GM18858 (cell line): ENCODE results near the gene ZSWIM3.
"Not testable (repeated sequence)": the region's sequence is repeated elsewhere in the genome, so short reads cannot be mapped to it uniquely, and the experiment has no call there.

Source experiments
- ATAC-seq: cut with Tn5 transposase; IDR thresholded peaks from one replicate; pipeline ENCODE4 v1.9.1; 2021; ENCODE audit not compliant: unreplicated experiment

Gene ZSWIM3

DNA sequence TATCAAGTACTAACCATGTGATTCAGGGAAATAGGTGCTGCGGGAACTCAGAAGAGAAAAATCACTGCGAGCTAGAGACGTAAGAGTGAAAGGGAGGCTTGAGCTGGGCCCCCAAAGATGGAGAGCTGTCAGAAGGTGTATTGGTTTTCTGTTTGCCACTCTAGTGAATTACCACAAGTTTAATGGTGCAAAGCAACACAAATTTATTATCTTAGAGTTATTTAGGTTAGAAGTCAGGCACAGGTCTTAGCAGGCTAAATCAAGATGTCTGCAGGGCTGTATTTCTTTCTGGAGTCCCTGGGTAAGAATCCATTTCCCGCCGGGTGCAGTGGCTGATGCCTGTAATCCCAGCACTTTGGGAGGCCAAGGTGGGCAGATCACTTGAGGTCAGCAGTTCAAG, 2.5 kb downstream of the ZSWIM3 start:
- no peak for ATAC-seq

DNA sequence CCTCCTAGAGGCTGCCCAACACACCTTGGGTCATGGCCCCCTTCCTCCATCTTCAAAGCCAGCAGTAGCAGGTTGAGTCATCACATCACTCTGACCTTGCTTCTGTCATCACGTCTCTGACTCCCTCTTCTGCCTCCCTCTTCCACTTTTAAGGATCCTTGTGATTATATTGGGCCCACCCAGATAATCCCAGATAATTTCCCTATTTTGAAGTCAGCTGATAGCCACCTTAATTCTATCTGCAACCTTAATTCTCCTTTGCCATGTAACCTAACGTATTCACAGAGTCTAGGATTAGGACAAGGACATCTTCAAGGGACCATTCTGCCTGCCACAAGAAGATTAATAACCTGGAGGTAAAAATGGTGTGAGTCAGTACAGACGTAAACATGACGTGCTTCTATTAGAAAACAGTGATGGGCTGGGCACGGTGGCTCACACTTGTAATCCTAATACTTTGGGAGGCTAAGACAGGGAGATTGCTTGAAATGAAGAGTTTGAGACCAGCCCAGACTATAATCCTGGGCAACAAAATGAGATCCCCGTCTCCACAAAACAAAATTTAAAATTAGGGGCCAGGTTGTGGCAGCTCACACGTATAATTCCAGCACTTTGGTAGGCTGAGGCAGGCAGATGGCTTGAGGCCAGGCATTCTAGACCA, 3.3 kb downstream of the ZSWIM3 start:
- no peak for ATAC-seq

DNA sequence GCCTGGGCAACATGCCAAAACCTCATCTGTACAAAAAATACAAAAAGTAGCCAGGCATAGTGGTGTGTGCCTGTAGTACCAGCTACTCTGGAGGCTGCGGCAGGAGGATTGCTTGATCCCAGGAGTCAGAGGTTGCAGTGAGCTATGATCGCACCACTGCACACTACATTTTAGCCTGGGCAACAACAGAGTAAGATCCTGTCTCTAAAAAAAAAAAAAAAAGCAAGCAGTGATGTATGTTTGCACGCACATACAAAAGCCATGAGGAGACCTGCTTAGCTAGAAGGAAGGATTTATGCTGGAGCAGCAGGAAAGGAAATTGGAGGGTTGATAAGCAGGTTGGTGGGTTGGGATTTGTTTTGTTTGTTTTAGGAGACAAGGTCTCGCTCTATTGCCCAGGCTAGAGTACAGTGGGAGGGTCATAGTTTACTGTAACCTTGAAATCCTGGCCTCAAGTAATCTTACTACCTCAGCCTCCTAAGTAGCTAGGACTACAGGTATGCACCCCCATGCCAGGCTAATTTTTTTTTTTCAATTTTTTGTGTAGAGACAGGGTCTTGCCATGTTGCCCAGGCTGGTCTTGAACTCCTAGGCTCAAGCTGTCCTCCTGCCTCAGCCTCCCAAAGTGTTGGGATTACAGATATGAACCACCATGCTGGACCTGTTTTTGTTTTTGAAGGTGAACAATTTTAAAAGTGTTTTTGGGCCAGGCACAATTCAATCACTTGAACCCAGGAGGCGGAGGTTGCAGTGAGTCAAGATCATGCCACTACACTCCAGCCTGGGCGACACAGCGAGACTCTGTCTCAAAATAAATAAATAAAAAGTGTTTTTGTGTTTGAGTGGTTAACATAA, 4.0 kb downstream of the ZSWIM3 start:
- ATAC-seq: no peak

DNA sequence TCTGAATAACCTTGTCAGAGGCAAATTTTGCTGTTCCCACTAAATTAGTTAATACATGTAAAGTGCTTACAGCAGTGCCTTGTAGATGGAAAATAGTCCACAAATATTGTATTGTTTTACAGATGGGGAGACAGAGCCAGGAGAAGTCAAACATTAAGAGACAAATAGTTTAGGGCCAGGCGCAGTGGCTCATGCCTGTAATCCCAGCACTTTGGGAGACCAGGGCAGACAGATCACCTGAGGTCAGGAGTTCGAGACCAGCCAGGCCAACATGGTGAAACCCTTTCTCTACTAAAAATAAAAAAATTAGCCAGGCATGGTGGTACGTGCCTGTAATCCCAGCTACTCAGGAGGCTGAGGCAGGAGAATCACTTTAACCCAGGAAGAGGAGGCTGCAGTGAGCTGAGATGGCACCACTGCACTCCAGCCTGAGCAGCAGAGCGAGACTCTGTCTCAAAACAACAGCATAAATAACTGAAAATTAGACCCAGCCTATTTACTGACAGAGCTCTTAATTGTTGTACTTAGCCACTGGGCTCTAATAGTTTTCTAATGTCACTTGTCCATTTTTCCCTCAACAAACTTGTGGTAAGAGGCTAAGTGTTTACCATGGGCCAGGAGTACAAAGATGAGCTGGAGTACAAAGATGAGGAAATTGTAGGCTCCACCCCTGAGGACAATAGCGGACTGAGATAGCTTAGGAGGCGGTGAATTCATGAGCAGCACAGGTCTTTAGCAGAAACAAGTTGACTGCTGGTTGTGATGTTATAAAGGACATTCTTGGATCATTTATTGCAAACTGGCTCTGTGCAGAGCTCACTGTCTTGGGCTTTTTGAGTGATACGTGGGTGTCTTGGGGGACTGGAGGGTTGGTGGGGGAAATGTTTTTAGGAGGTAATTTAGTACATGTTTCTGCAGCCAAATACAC, 6.4 kb downstream of the ZSWIM3 start:
- no peak for ATAC-seq

DNA sequence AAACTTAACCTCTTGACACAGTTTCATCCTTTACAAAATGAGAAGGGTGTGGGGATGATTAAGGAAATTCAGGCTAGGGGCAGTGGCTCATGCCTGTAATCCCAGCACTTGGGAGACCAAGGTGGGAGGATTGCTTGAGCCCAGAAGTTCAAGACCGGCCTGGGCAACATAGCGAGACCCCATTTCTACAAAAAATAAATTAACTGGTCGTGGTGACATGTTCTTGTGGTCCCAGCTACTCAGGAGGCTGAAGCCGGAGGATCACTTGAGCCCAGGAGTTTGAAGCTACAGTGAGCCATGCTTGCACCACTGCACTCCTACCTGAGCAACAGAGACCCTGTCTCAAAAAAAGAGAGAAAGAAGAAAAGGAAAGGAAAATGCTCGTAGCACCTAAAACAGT, 9.0 kb downstream of the ZSWIM3 start:
- ATAC-seq: no peak

DNA sequence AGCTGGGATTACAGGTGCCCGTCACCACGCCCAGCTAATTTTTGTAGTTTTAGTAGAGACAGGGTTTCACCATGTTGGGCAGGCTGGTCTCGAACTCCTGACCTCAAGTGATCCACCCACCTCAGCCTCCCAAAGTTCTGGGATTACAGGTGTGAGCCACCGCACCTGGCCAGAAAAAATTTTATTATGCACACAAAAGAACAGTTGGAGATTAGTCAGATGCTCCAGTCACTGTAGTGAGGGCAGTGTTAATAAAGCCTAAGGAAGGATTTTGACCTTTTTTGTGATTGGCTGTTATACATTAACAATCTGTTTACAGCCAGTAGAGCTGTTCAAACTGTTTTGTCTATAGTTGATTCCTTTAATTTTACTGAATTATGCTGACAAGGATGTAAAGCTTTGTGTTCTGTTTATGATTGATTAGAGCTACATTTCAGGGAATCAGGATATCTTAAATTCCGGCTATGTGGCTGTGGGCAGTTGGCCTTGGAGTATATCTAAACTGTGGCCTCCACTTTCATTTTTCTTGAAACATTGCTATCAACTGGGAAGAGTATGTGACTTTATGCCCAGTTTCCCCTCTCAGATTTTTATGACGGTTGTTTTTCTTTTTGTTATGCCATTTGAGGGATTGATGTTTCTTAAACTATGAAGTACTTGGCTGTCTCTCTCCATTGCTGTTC, 9.9 kb downstream of the ZSWIM3 start:
- no peak for ATAC-seq

DNA sequence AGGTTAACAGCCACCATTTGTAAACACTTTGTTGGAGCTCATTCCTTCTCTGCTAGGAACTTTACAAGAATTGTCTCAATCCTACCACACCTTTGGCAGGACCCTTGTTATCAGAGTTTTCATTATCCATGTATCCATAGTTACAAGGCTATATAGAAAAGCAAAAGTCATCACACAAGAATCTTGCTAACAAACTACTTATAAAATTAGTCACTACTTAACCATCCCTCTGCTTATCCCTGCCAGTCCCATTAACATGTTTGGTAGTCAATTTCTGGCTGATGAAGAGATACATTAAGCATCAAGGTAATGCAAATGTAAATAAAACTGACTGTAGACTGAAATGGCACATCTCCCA, 10.4 kb downstream of the ZSWIM3 start:
- no peak for ATAC-seq

DNA sequence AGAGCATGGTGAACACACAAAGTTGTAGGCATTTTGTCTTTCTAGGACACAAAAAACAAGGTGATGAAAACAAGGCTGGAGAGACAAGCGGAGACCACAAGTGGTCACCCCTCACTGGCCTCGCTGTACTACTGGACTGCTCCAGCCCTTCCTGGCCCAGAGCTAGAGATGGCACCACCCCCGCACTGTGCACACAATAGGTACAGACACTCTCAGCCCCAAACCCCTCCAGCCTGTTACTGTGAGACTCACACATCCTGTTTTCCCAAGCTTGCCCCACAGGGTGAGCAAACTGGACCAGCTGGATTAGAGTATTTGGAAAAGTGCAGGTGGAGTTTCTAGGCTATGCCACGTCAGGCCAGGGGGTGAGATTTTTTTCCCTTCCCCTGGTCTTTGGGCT, 15.2 kb downstream of the ZSWIM3 start:
- ATAC-seq: no peak

DNA sequence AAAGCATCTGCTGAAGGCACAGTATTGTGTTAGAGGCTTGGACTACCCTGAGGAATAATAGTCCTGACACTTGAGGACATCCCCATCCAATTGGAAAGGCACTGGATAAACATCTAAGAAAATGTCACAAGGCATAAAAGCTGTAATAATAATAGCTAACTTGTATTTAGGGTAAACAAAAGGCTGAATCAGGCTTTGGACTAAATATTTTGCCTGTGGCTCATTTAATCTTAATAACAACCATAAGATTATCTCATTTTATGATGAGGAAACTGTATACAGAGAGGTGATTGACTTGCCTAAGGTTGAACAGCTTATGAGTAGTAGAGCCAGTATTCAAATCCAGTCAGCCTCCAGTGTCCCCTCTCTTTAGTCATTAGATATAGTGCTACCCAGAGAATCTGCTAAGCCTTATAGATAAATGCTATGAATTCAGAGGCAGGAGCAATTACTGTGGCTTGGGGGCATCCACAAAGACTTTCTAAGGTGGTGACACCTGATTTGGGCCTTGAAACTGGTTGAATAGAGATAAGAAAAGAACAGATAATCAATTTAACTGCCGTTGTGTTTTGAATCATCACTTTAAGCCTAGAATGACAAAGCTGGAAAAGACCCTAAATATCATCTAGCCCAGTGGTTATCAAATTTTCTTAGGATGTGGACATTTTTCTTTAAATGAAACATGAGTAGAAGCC, 16.1 kb downstream of the ZSWIM3 start:
- ATAC-seq: no peak

DNA sequence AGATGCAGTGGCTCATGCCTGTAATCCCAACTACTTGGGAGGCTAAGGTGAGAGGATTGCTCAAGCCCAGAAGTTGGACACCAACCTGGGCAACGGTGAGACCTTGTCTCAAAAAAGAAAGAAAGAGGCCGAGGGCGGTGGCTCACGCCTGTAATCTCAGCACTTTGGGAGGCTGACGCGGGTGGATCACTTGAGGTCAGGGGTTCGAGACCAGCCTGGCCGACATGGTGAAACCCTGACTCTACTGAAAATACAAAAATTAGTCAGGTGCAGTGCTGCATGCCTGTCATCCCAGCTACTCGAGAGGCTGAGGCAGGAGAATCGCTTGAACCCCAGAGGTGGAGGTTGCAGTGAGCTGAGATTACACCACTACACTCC, 16.7 kb downstream of the ZSWIM3 start:
- not testable (repeated sequence) for ATAC-seq

DNA sequence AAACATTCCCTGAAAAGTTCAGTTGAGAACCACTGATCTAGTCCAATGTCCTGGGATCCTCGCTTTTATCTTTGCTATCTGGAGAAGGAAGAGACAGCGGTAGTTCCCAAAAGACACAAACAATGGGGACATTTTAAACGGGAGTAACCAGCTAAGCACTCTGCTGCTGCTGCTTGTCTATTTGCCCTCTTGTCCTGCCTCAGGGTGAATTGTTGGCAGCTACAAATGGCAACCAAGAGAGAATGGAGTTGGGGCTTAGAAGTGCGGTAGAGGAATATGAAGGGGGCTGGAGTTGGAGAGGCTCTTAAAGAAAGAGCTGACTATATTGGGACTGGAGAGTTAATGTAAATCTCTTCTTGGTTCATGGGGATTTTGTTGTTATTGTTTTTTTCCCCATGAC, 17.2 kb downstream of the ZSWIM3 start:
- ATAC-seq: no peak

DNA sequence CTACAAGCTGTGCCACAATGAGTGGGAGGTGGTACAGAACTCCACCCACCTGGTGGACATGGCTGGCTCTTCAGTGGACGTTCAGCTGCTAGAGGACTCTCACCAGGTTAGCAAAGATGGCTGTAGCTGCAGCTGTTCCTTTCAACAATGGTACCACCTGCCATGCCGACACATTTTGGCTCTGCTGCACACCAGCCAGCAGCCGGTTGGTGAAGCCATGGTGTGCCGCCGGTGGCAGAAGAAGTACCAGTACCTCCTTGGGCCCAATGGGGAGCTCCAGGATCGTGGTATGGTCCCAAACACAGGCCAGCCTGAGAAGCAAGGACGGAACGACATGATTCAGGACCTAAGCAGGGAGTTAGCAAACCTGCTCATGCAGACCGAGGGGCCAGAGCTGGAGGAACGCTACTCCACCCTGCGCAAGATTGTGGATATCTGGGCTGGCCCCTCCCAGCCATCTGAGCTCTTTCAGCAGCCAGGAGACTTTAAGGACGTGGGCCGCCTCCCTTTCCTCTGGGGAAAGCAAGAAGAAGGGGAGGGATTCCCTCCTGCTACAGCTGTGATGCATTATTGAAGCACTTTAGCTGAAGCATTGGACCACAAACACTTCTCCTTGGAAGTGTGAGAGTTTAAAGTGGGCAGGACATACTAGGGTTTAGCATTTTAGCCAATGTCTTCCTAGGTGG, 20.8 kb downstream of the ZSWIM3 start:
- no peak for ATAC-seq

DNA sequence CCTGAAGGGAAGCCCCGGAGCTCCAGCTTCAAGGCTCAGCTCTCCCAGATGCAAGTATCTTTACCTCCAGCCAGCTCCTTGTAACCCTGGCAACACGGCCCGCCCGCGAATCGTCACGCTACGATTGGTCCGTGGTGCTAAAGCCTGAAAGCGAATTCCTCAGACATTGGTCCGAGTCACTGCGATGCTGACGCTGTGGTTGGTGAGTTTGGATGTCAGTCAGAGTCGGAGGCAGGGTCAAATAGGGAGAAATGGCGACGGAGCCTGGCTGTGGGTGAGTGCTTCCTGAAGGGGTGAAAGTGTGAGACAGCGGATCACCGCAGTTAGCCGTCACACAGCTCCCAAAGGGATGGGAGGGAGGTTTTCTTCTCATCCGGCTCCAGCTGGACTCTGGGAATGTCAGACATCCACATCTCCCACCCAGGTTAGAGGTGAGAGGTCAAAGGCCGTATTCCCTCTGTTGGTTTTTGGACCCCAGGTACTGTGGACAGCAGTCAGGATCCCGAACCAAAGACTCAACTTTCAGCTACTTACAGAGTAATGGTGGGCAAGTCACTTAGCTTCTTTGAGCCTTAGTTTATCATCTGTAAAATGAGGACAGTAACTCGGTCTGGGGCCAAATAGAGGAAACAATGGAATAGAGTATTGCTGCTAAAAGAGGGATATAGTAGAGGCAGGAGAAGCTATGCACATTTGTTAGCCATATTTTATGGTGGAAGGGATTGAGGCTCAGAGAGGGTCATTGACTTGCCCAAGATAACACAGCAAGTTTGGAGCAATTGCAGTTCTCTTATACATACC, 23.8 kb downstream of the ZSWIM3 start, which contains the start of gene ZSWIM1:
Gene ZSWIM1, plus strand, starts transcription at position 240 of the 801 bp plus-strand sequence. CDS start 1,366 bp downstream, outside the sequence.
- peak; percentile 94 for ATAC-seq

DNA sequence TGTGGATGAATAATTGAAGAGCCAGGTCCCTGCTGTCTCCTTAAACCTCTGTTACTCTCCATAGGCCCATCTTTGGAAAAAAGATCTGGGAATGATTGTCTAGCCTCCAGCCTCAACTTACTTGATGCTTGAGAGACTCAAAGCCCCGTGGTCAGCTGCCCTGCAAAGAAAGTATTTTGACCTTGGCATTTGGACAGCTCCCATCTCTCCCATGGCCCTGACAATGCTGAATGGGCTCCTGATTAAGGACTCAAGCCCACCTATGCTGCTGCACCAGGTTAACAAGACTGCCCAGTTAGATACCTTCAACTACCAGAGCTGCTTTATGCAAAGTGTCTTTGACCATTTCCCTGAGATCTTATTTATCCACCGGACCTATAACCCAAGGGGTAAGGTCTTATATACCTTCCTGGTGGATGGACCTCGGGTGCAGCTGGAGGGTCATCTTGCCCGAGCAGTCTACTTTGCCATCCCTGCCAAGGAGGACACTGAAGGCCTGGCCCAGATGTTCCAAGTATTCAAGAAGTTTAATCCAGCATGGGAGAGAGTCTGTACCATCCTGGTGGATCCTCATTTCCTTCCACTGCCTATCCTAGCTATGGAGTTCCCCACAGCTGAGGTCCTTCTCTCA, 25.2 kb downstream of the ZSWIM3 start:
- ATAC-seq: no peak

DNA sequence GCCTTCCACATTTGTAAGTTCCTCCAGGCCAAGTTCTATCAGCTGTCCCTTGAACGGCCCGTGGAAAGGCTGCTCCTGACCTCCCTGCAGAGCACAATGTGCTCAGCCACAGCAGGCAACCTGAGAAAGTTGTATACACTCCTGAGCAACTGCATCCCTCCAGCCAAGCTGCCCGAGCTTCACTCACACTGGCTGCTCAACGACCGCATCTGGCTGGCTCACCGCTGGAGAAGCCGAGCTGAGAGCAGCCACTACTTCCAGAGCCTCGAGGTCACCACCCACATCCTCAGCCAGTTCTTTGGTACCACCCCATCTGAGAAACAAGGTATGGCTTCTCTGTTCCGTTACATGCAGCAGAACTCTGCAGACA, 25.7 kb downstream of the ZSWIM3 start:
- ATAC-seq: no peak

DNA sequence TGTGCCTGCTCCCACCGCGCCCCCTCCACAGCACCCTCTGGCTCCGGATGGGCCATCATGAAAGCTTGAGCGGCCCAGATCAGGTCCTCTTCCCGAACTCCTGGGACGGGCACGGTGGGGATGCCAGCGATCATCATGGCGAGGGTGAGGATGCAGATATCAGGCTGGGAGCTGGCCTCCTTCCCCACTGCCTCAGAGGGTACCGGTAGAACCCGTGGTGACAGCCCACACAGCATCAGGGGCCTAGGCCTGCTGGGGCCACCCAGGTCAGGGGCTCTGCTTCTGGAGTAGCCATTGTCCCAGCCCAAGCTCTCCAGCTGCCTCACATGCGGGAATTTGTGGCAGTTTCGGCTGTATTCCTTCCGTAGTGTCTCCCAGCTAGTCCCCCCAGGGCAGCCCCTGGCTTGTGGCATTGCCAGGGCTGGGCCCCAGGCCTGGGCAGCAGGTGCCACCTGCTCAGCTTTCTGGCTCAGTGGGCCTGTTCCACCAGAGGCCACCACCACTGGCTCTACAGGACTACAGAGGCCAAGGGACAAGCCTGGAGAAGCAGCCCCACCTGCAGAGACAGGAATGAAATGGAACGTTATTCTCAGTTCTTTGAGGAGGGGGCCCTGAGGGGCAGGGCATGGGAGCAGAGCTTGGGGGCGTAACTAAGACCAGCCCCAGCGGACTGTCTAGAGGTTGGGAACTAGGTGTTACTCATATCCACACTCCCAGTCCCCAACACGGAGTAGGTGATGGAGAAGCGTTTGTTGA, 29.4 kb downstream of the ZSWIM3 start:
- ATAC-seq: no peak

DNA sequence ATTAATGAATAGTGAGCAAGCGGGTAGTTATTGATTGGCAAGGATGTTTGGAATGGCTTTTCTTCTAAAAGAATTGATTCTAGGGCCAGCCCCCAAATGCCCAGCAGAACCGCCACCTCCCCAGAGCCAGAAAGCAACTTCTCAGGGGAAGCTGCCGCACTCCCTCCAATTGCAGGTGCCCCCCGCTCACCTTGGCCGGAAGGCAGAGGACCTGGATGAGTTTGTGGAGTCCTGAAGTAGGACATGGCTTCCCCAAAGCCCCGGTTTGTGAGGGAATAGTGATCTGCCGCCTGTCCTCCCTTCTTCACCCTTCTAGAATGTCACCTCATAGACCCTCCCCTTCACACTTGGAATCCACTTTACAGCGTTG, 29.9 kb downstream of the ZSWIM3 start, which contains the start of gene SPATA25:
Gene SPATA25, minus strand, starts transcription at position 277 of the 370 bp plus-strand sequence. Its CDS starts 32 bp downstream, at position 245.
- ATAC-seq: no peak

DNA sequence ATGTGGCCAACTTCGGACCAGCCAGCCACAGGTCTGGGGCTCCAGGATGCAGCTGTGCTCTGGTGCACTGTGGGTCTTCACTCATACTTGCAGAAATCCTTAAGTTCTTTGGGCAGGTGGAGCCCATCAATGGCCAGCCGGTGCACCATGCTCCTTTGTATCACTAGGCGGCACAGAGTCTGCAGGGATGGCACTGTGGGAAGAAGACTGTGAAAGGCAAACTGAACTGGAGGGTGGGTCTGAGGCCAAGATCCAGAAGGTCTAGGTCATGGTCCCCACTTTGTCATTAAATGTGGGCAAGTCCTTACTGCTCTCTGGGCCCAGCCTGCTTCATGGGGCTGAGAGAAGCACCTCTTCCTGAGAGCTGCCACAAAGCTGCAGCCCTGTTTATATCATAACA, 31.3 kb downstream of the ZSWIM3 start:
- no peak for ATAC-seq
